ENCODE results near the gene YAP1. TPM values are rescaled to one million over a fixed set of nuclear protein-coding genes. Genes with fewer than 3 reads are reported as not detected.

Gene YAP1
- total and polyA plus RNA-seq, 2 of the 4 experiments (the other 2 are of a cell fraction), result 121 to 251 TPM

DNA sequence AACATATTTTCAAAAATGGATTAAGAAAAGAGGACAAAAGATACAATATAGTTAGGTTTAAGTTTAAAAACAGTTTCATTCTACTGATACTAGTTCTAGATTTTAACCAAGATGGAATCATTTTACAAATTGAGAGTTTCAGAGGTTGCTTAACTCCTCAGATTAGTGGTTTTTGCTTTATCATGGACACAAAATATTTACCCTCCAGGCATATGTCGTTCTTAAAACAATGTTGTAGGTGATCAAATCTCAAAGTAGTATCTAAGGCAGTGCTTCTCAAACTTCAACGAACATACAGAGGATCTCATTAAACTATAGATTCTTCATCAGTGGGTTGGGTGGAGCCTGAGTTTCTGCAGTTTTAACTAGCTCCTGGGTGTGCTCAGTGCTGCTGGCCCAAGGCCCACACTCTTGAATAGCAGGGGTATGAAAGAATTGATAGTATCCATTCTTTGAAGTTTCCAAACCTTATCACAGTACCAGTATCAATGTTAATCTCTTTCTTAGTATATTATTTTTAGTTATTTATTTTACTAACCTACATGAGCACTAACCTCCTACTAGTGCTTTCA is 48.0 kb downstream of the YAP1 start:
- H4K91ac ChIP-seq (ENCODE audit: insufficient read depth, low read depth, low read length), result no peak overlapping the region
- H2AFZ ChIP-seq (replicated peaks; ENCODE audit: low read length, poor library complexity), result no peak overlapping the region
- DNase-seq (no peak), ATAC-seq (ENCODE audit: low read depth) (no peak)
- no peaks in the 10 kb centered on the region for H3K9me3 ChIP-seq (ENCODE audit: control insufficient read depth, insufficient read depth, low read length)
- H4K5ac ChIP-seq (ENCODE audit: low read depth, low read length), result no peak overlapping the region
- H3K18ac ChIP-seq (ENCODE audit: low read depth, low read length), result no peak overlapping the region
- no peak overlapping the region for H2BK120ac ChIP-seq (ENCODE audit: low read depth, low read length)
- no peak overlapping the region for H3K4me2 ChIP-seq (ENCODE audit: low read depth, low read length)
- no peak overlapping the region for H3K9ac ChIP-seq (ENCODE audit: low read depth, low read length)
- no peak overlapping the region for H4K8ac ChIP-seq (ENCODE audit: low read depth in 2 of 2, low read length in 2 of 2)
- peaks cover 35% of the 10 kb centered on the region; the same call in 1 of the 2 replicates for H4K20me1 ChIP-seq (ENCODE audit: insufficient read depth, low read length)
- dilution Hi-C loops (cut with HindIII; ENCODE audit: low sequenced_read_pairs, unreplicated experiment), result no loop called here
- CTCF ChIA-PET, result interaction anchor here (0.6 kb wide), 1 partner anchor 11 kb away, joined by 3 read pairs; no protein-coding TSS in a partner anchor
- H2BK20ac ChIP-seq (ENCODE audit: low read depth, low read length), result no peak overlapping the region
- H3K79me1 ChIP-seq (ENCODE audit: low read depth in 1 of 2, low read length in 2 of 2), result peaks cover 10 to 69% of the 10 kb centered on the region in 2 experiments
- H2BK15ac ChIP-seq (ENCODE audit: low read depth, low read length), result no peak overlapping the region
- H3K36me3 ChIP-seq (ENCODE audit: control insufficient read depth, insufficient read depth, low read length), result peaks cover 4% of the 10 kb centered on the region
- peaks cover 11% of the 10 kb centered on the region for H3K4me1 ChIP-seq (ENCODE audit: control insufficient read depth, insufficient read depth, low read length)
- H3K56ac ChIP-seq (ENCODE audit: extremely low read depth, insufficient read depth, low read length), result no peak overlapping the region
- BruUV-seq (replicated peaks), result no TSS peak
- H3K23ac ChIP-seq (ENCODE audit: low read depth, low read length), result no peak overlapping the region
- peak overlapping the region; percentile 6; the same call in 1 of the 2 replicates for H3K27ac ChIP-seq (ENCODE audit: insufficient read depth, low read length)
- intact Hi-C loops (cut with micrococcal nuclease), result no loop called here
- WGBS, 2 experiments (ENCODE audit: extremely low coverage in 2 of 2, insufficient read length in 1 of 2), result no CpG with 5 or more reads among the region's 2 CpGs
- TF ChIP-seq CEBPB (IDR thresholded peaks at IDR 0.05; ENCODE audit: low read depth, low read length) (0 out of 2 replicates have a peak, but pooled peaks have one; percentile 6), RCOR1 (IDR thresholded peaks at IDR 0.05; ENCODE audit: insufficient replicate concordance, low read length) (no peak)
- no peak overlapping the region for H3K4ac ChIP-seq (ENCODE audit: low read depth, low read length)
- H2AK9ac ChIP-seq (replicated peaks; ENCODE audit: low read depth, low read length, poor library complexity), result no peak overlapping the region
- peak overlapping the region; percentile 17 for H2AK5ac ChIP-seq (ENCODE audit: low read depth, low read length)
- POLR2A ChIA-PET (ENCODE audit: unreplicated experiment), result no interaction called here
- H3K4me3 ChIP-seq (ENCODE audit: insufficient read depth, low read depth, low read length), result no peak overlapping the region
- in situ Hi-C loops (cut with MboI; ENCODE audit: low sequenced_read_pairs), result no loop called here
- peaks cover 11% of the 10 kb centered on the region for H3K9me1 ChIP-seq (ENCODE audit: insufficient read depth, low read length)
- H2BK5ac ChIP-seq (ENCODE audit: low read depth, low read length, poor library complexity, severe bottlenecking), result peak overlapping the region; percentile 5
- H3K14ac ChIP-seq (replicated peaks; ENCODE audit: low read depth, low read length), result no peak overlapping the region
- no peaks in the 10 kb centered on the region for H3K27me3 ChIP-seq (ENCODE audit: control insufficient read depth, insufficient read depth, low read length)
